OCI-LY3 (cell line): ENCODE results near the gene CMIP.

Source experiments
- H2AFZ ChIP-seq: fragments of 200-600, 300-600 bp; shearing (Covaris generic); 2 replicates; pipeline ENCODE4 v1.6.0; 2014; ENCODE audit warnings: antibody characterized with exemption, low read depth, low read length
- H3K27ac ChIP-seq: fragments of 200-600, 300-600 bp; sonication (generic); 2 replicates; pipeline ENCODE4 v1.5.1; 2014; ENCODE audit warnings: mild to moderate bottlenecking, low read length, moderate library complexity, mixed read lengths
- H3K27me3 ChIP-seq: fragments of 200-600, 300-600 bp; sonication (generic); 2 replicates; pipeline ENCODE4 v1.6.1; 2014; ENCODE audit warnings: low read depth, low read length, mixed read lengths
- H3K36me3 ChIP-seq: fragments of 200-600, 300-600 bp; sonication (generic); replicated peaks from 2 replicates; pipeline ENCODE3; 2014; ENCODE audit warnings: low read depth, low read length, mixed read lengths
- H3K4me1 ChIP-seq: fragments of 300-600, 200-600 bp; sonication (generic); 2 replicates; pipeline ENCODE4 v1.6.1; 2014; ENCODE audit warnings: low read length, mixed read lengths
- H3K4me2 ChIP-seq: fragments of 200-600, 300-600 bp; sonication (generic); 2 replicates; pipeline ENCODE4 v1.6.1; 2014; ENCODE audit warnings: low read length, mixed read lengths
- H3K4me3 ChIP-seq: fragments of 300-600, 200-600 bp; sonication (generic); 2 replicates; pipeline ENCODE4 v1.5.1; 2014; ENCODE audit warnings: antibody characterized with exemption, mild to moderate bottlenecking, low read length, moderate library complexity
- H3K79me2 ChIP-seq: fragments of 300-600, 200-600 bp; shearing (Covaris generic); 2 replicates; pipeline ENCODE4 v1.6.1; 2014; ENCODE audit warnings: mild to moderate bottlenecking, low read length, mixed read lengths
- H3K9ac ChIP-seq: fragments of 300-600, 200-600 bp; shearing (Covaris generic); 2 replicates; pipeline ENCODE4 v1.6.0; 2014; ENCODE audit warnings: mild to moderate bottlenecking, low read length, moderate library complexity
- H3K9me3 ChIP-seq: fragments of 200-600, 300-600 bp; shearing (Covaris generic); 2 replicates; pipeline ENCODE4 v1.6.1; 2014; ENCODE audit warnings: low read length, mixed read lengths; ENCODE audit not compliant: insufficient read depth
- H4K20me1 ChIP-seq: fragments of 200-600, 300-600 bp; sonication (generic); 2 replicates; pipeline ENCODE4 v1.6.1; 2016; ENCODE audit warnings: low read length, mixed read lengths; ENCODE audit not compliant: insufficient read depth
- CTCF ChIP-seq: fragments of 200-600, 300-600 bp; sonication (generic); IDR thresholded peaks from 2 replicates; pipeline ENCODE4 v1.5.1; 2014; ENCODE audit warnings: antibody characterized with exemption, low read length, low read depth
- EZH2phosphoT487 ChIP-seq: fragments of 200-600 bp; shearing (Covaris generic); IDR thresholded peaks from 2 replicates; pipeline ENCODE4 v1.6.1; 2018; ENCODE audit warnings: antibody characterized with exemption, mixed run types, low read depth

Gene CMIP

GRCh38 chr16:81729451-81729850 is 284.8 kb downstream of the CMIP start:
- Histone ChIP-seq H3K27me3 (peaks cover 3% of the 10 kb centered on the region; the same call in 1 of the 2 replicates), H3K79me2 (no peaks in the 10 kb centered on the region), H3K9me3 (no peaks in the 10 kb centered on the region), H3K4me1 (peaks cover 49% of the 10 kb centered on the region), H3K4me2 (peak overlapping the region; percentile 81), H3K9ac (peak overlapping the region; percentile 40), H3K27ac (peak overlapping the region; percentile 38), H4K20me1 (no peaks in the 10 kb centered on the region), H2AFZ (peak overlapping the region; percentile 62; the same call in 1 of the 2 replicates), H3K4me3 (peak overlapping the region; percentile 71), H3K36me3 (no peaks in the 10 kb centered on the region)
- TF ChIP-seq CTCF (peak; percentile 73), EZH2phosphoT487 (no peak)

GRCh38 chr16:81730090-81731051 is 285.8 kb downstream of the CMIP start:
- peak overlapping the region; percentile 81 for H3K4me2 ChIP-seq
- H3K4me1 ChIP-seq: peaks cover 49% of the 10 kb centered on the region
- H2AFZ ChIP-seq: peak overlapping the region; percentile 61
- peak overlapping the region; percentile 40 for H3K9ac ChIP-seq
- no peaks in the 10 kb centered on the region for H3K9me3 ChIP-seq
- H4K20me1 ChIP-seq: no peaks in the 10 kb centered on the region
- no peaks in the 10 kb centered on the region for H3K36me3 ChIP-seq
- peak overlapping the region; percentile 35 for H3K27ac ChIP-seq
- no peaks in the 10 kb centered on the region for H3K27me3 ChIP-seq
- peak overlapping the region; percentile 71 for H3K4me3 ChIP-seq
- no peak for TF ChIP-seq EZH2phosphoT487
- TF ChIP-seq CTCF: peak; percentile 44; the same call in 1 of the 2 replicates
- no peaks in the 10 kb centered on the region for H3K79me2 ChIP-seq

- Histone ChIP-seq H3K9ac (no peak overlapping the region), H3K27ac (no peak overlapping the region), H3K79me2 (no peaks in the 10 kb centered on the region), H3K4me2 (no peak overlapping the region), H3K9me3 (no peaks in the 10 kb centered on the region), H4K20me1 (no peaks in the 10 kb centered on the region), H2AFZ (no peak overlapping the region), H3K27me3 (no peaks in the 10 kb centered on the region), H3K4me3 (no peak overlapping the region), H3K36me3 (no peaks in the 10 kb centered on the region), H3K4me1 (peaks cover 49% of the 10 kb centered on the region)
- TF ChIP-seq CTCF (no peak), EZH2phosphoT487 (no peak)
Measured at GRCh38 chr16:81731649-81732048, 287.0 kb downstream of the CMIP start.

- TF ChIP-seq EZH2phosphoT487 (no peak), CTCF (peak; percentile 25; the same call in 1 of the 2 replicates)
- H3K79me2 ChIP-seq: no peaks in the 10 kb centered on the region
- H3K27me3 ChIP-seq: no peaks in the 10 kb centered on the region
- no peaks in the 10 kb centered on the region for H4K20me1 ChIP-seq
- peaks cover 45% of the 10 kb centered on the region for H3K4me1 ChIP-seq
- no peak overlapping the region for H2AFZ ChIP-seq
- no peaks in the 10 kb centered on the region for H3K9me3 ChIP-seq
- H3K9ac ChIP-seq: no peak overlapping the region
- H3K27ac ChIP-seq: no peak overlapping the region
- H3K4me3 ChIP-seq: no peak overlapping the region
- no peaks in the 10 kb centered on the region for H3K36me3 ChIP-seq
- no peak overlapping the region for H3K4me2 ChIP-seq
Measured at GRCh38 chr16:81732699-81733098, 288.1 kb downstream of the CMIP start.
